ENCODE results near the gene MTA3.

The MTA3 gene

GRCh38 chr2:42560899-42561298, 7.5 kb upstream of the MTA3 start:
- no peak for TF ChIP-seq CTCF (IDR thresholded peaks at IDR 0.05; ENCODE audit: low read depth, low read length)
- Histone ChIP-seq H3K9me3 (ENCODE audit: severe bottlenecking) (no peaks in the 10 kb centered on the region), H3K27ac (no peak overlapping the region), H3K36me3 (no peaks in the 10 kb centered on the region), H3K27me3 (ENCODE audit: insufficient read depth, low read depth, severe bottlenecking) (no peaks in the 10 kb centered on the region), H3K4me3 (ENCODE audit: low read depth, low read length) (no peak overlapping the region)
- no peak for DNase-seq

- H3K27ac ChIP-seq, result no peak overlapping the region
- TF ChIP-seq CTCF (IDR thresholded peaks at IDR 0.05; ENCODE audit: low read depth, low read length), result no peak
Observed at GRCh38 chr2:42562474-42563144, 5.8 kb upstream of the MTA3 start.

GRCh38 chr2:42566025-42566424, 2.4 kb upstream of the MTA3 start:
- no peak overlapping the region for H3K27ac ChIP-seq
- H3K9me3 ChIP-seq (ENCODE audit: severe bottlenecking), result no peaks in the 10 kb centered on the region

More at GRCh38 chr2:42562474-42563144, 5.8 kb upstream of the MTA3 start:
- no peaks in the 10 kb centered on the region for H3K27me3 ChIP-seq (ENCODE audit: insufficient read depth, low read depth, severe bottlenecking)
- H3K36me3 ChIP-seq, result no peaks in the 10 kb centered on the region
- DNase-seq, result no peak
- H3K9me3 ChIP-seq (ENCODE audit: severe bottlenecking), result no peaks in the 10 kb centered on the region
- no peak overlapping the region for H3K4me3 ChIP-seq (ENCODE audit: low read depth, low read length)

GRCh38 chr2:42566837-42567321, 1.6 kb upstream of the MTA3 start:
- H3K27ac ChIP-seq, result no peak overlapping the region
- TF ChIP-seq CTCF (IDR thresholded peaks at IDR 0.05; ENCODE audit: low read depth, low read length), result no peak
- H3K27me3 ChIP-seq (ENCODE audit: insufficient read depth, low read depth, severe bottlenecking), result no peaks in the 10 kb centered on the region
- H3K9me3 ChIP-seq (ENCODE audit: severe bottlenecking), result no peaks in the 10 kb centered on the region
- DNase-seq, result no peak
- peaks cover 5% of the 10 kb centered on the region for H3K36me3 ChIP-seq
- H3K4me3 ChIP-seq (ENCODE audit: low read depth, low read length), result no peak overlapping the region

More at GRCh38 chr2:42566025-42566424, 2.4 kb upstream of the MTA3 start:
- no peak for DNase-seq
- Histone ChIP-seq H3K36me3 (no peaks in the 10 kb centered on the region; the same call in 1 of the 2 replicates), H3K27me3 (ENCODE audit: insufficient read depth, low read depth, severe bottlenecking) (no peaks in the 10 kb centered on the region), H3K4me3 (ENCODE audit: low read depth, low read length) (no peak overlapping the region)
- no peak for TF ChIP-seq CTCF (IDR thresholded peaks at IDR 0.05; ENCODE audit: low read depth, low read length)

GRCh38 chr2:42567364-42567763, 1.1 kb upstream of the MTA3 start:
- no peaks in the 10 kb centered on the region for H3K9me3 ChIP-seq (ENCODE audit: severe bottlenecking)
- no peaks in the 10 kb centered on the region for H3K27me3 ChIP-seq (ENCODE audit: insufficient read depth, low read depth, severe bottlenecking)
- no peak for DNase-seq
- peaks cover 9% of the 10 kb centered on the region for H3K36me3 ChIP-seq
- no peak for TF ChIP-seq CTCF (IDR thresholded peaks at IDR 0.05; ENCODE audit: low read depth, low read length)
- no peak overlapping the region for H3K4me3 ChIP-seq (ENCODE audit: low read depth, low read length)
- no peak overlapping the region for H3K27ac ChIP-seq

Measured in WERI-Rb-1 (cell line).